NOMO-1 (cell line): ENCODE data around the gene FAM81B.
"Not testable (repeated sequence)": the region's sequence is repeated elsewhere in the genome, so short reads cannot be mapped to it uniquely, and the experiment has no call there.

Experiments used
- DNase-seq, 2 experiments: peaks; one replicate each; lab custom pipeline; 2025; ENCODE audit not compliant: unreplicated experiment in 2 of 2; lab: John Stamatoyannopoulos, UW

Gene FAM81B

DNA sequence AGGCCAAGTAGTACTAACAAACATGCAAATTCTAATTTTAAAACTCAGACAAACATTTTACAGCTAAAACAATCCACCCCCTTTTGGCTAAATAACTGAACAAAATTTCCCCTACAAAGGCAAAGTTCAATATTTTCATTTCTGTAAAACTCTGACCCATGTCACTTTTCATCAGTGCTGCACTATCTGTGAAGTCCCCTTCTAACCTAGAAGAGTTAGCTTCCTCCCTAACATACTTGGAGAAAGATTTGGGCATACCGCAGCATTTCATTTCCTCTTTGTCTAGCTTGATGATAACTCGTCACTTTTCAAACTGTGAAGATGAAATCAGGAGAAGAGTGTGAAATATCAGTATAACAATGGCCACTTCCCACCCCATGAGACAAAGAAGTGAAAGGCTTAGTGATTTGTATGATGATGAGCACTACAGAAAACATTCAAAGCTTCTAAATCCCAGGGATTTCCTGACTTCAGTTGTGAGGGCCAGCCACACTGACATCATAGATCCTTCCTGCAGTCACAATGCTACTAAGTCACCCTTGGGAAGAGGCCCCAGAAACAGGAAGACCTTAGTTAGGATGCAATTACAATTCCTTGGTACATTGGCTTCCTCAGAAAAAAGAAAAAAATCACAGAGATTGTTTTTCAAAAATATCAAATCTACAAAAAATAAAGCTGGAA lies at the start of gene FAM81B:
TSS of gene FAM81B (plus strand) at position 555 of the 681 bp plus-strand sequence. CDS start at position 579, 24 bp downstream.
- no peak for DNase-seq

GRCh38 chr5:95341444-95341843 lies 49.7 kb upstream of the FAM81B start:
- not testable (repeated sequence) for DNase-seq

DNA sequence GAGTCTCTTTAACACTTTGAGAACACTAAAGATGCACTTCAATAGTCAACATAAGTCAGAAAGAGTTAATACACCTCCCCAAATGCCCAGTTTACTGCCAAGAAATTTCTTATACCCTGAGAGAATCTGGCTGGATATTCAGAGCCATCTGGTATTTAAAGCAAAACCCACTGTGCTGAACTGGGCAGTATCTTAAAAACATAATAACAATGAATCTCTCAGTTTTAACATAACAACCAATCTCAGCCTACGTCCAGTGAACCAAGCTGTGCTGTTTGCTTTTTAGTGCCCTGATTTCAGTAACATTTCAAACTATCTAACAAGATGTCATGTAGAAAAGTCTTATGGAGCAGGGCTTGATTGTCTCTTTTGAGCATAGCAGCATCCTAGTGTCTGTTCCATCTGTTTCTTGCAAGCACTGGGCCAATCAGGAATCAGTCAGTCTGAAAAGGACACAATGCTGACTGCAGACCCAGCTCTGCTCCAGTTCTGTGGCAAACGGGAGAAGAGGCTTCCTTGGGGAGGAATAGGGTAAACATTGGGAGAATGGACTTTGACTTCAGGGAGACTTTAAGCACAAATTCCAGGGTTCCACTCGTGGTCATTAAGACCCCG lies 43.6 kb upstream of the FAM81B start:
- no peak for DNase-seq

DNA sequence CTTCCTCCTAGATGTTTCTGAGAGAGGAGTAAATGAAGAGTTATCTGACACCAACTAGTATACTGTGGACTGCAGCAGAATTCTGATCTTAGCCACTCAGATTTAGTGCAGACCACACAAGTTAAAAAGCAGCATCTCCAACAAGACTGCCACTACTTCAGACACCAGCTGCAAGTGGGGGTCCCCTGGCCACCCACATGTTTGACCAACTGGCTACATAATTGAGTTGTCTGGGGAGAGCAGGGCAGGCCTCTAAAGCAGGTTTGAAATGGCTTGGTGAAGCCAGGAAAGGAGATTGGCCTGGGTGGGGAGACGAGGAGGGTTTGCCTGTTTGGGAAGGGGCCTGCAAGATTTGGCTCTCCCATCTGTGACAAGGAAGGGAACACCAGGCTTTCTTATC lies 40.5 kb upstream of the FAM81B start:
- DNase-seq: no peak

GRCh38 chr5:95352691-95353090 lies 38.5 kb upstream of the FAM81B start:
- DNase-seq: no peak

DNA sequence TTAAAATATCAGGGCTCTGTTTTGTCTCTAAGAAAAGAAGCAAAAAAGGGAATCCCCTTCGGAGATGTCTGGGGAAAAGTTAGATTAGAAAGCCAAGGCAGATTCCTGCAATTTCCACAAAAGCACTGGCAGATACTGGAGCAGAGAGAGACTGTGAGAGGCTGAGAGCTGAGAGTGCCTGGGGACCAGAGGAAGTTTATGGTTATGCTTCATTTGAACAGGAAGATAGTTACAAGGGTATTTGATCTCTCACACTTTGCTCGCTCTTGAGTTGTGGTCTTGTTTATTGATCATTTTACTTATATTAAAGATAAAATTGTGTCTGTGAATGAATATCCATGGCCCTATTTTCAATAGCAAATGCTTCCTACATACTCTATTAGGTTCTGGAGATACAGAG lies 32.8 kb upstream of the FAM81B start:
- no peak for DNase-seq

GRCh38 chr5:95358848-95359247 lies 32.3 kb upstream of the FAM81B start:
- no peak for DNase-seq

GRCh38 chr5:95360667-95361066 lies 30.5 kb upstream of the FAM81B start:
- not testable (repeated sequence) for DNase-seq

GRCh38 chr5:95365302-95366095 lies 25.7 kb upstream of the FAM81B start:
- no peak for DNase-seq

GRCh38 chr5:95369782-95370181 lies 21.4 kb upstream of the FAM81B start:
- peak; percentile 25 to 79 for DNase-seq

- DNase-seq: no peak
These were observed 17.1 kb upstream of the FAM81B start for GRCh38 chr5:95374061-95374460.

- DNase-seq: no peak
These were observed 15.6 kb upstream of the FAM81B start for GRCh38 chr5:95375591-95375990.

DNA sequence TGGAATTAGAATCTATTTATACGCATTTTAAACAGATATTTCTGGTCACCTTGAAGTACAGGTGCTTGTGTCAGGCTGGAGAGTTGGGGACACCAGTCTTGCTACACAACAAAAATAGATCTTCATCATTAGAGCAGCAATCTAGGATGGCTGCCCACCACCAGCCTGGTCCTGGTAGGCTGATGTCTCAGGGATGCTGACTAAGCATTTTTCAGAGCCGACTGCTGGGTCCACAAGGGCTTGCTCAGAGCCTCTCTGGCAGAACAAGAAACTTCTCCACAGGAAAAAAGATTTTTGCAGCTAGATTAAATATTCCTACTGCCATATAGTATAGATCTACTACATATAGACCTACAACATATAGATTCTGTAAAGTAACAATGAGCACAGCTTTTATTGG lies 12.0 kb upstream of the FAM81B start:
- no peak for DNase-seq

DNA sequence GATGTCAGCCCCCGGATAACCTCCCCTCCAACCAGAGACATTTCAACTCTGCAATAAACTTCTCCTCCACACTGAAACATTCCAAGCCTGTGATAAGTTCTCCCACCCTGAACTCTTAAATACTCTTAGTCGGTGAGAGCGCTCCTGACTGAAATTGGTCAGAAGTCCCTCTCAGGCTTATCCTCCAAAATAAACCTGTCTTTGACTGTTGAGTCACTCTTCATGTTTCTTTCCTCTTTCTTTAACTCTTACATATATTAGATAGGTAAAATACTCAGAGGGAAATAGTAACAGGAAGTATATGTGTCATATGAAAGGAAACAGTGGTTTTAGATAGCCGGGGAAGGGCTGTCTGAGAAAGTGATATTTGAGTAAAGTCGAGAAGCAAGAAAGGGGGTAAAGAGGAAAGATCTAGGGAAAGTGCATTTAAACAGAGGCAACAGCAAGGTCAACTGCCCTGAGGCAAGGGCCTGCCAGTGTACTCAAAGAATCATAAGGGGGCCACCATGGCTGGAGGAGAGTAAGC lies 11.0 kb upstream of the FAM81B start:
- DNase-seq: no peak

DNA sequence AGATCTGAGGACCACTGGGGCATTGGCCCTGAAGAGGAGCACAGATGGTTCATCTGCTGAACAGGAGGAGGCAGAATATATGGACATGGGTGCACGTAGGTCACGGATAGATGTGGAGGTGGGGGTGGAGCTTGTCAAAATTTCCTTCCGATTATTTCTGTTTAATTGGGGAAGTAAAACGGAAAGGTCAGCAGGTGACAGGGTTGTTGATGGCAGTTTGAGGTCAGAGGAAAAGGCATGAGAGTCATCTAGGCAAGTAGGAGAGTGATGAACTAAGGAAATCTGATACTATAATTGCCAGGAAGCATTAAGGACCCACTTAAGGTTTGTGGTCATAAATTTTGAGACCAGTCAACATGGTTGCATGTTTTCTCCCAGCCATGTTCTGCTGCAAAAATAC lies 8.4 kb upstream of the FAM81B start:
- DNase-seq: peak; percentile 19 to 28

- DNase-seq: no peak
These were observed 6.5 kb upstream of the FAM81B start for GRCh38 chr5:95384485-95385213.

DNA sequence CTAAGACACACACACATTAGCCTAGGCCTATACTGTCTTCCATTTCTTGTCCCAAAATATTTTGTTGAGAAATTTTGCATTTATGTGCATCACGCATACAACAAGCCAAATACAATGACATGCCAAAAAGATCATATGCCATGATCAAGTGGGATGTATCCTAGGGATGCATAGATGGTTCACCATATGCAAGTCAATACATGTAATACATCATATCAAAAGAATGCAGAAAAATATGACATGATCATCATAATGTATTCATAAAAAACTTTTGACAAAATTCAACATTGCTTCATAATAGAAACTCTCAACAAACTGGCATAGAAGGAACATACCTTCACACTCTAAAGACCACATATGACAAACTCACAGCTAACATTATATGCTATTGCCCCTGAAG lies 5.8 kb upstream of the FAM81B start:
- no peak for DNase-seq

- not testable (repeated sequence) for DNase-seq
These were observed 799 bp downstream of the FAM81B start for GRCh38 chr5:95391965-95392364.

GRCh38 chr5:95392593-95393182 lies 1.5 kb downstream of the FAM81B start:
- DNase-seq: peak in 1 of 2 experiments; percentile 33

GRCh38 chr5:95393279-95393678 lies 2.1 kb downstream of the FAM81B start:
- DNase-seq: no peak
